Stimulated activated CD8-positive, alpha-beta memory T cell treated with anti-CD3 and anti-CD28 coated beads, Interleukin-4, amount 100 ng/mL, for 48 hours (primary cell): Measurements from ENCODE around the gene CHCHD6.

ENCODE experiments used
- DNase-seq: peaks from one replicate; pipeline ENCODE4 v3.0.0-alpha.2; 2020

The CHCHD6 gene

GRCh38 chr3:127000761-127001160 lies 296.7 kb downstream of the CHCHD6 start:
- DNase-seq, result no peak

DNA sequence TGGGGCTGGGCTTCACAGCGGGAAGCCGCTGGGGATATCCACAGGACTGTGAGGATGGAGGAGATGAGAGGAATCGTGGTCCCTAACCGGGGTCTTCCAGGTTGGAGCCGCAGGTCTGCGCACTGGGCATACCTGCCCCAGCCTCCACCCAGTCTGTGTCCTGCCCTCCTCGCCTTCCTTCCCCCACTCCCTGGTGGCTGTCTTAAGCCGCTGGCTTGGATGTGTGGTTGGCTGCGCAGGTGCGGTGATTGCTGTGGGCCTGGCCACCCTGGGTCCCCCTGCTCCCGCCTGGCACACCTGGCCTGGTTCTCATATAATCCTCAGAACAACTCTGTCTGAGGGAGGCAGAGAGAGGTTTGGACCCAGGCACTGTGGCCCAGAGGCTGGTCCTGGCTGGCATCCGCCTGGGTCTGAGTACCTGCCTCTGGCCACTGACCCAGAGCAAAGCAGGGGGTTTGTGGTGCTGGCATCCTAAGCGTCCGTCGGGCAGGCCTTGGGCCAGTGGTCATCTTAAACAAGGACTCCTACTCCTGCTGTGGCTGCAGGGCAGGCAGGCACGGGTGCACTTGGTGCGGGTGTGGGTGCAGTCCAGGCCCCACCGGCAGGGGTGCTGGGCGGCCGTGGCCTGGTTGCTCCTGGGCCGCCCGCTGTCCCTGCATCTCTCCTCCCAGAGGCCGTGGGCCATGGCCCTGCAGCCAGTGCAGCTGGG lies 297.6 kb downstream of the CHCHD6 start:
- DNase-seq, result no peak

GRCh38 chr3:127002195-127003174 lies 298.4 kb downstream of the CHCHD6 start:
- no peak for DNase-seq

GRCh38 chr3:127003175-127003555 lies 299.1 kb downstream of the CHCHD6 start:
- no peak for DNase-seq

- no peak for DNase-seq
Observed at GRCh38 chr3:127003601-127004280, 299.7 kb downstream of the CHCHD6 start.

DNA sequence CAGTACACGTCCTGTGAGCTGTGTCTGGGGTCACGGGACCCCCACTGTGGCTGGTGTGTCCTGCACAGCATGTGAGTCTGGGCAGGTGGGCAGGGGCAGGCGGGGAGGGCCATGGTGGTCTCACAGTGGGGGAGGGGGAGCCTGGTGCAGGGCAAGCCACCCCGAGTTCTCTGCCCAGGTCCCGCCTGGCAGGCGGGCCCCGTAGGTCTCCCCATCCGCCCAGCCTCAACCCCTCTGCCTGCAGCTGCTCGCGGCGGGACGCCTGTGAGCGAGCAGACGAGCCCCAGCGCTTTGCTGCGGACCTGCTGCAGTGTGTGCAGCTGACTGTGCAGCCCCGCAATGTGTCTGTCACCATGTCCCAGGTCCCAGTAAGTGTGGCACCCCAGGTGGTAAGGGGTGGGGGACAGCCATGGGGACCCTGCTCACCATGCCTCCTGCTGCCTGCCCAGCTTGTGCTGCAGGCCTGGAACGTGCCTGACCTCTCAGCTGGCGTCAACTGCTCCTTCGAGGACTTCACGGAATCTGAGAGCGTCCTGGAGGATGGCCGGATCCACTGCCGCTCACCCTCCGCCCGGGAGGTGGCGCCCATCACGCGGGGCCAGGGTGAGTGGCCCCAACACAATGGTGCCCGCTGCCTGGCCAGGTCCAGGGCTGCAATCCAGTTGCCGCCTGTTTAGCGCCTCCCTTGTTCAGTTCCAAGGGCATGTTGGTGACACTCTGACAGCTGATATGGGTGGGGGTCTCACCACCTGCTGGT lies 300.8 kb downstream of the CHCHD6 start:
- DNase-seq, result no peak

- DNase-seq, result no peak
Observed at GRCh38 chr3:127005864-127006500, 301.9 kb downstream of the CHCHD6 start.

- no peak for DNase-seq
Observed at GRCh38 chr3:127006781-127007436, 302.9 kb downstream of the CHCHD6 start.

GRCh38 chr3:127008236-127008635 lies 304.2 kb downstream of the CHCHD6 start:
- no peak for DNase-seq

DNA sequence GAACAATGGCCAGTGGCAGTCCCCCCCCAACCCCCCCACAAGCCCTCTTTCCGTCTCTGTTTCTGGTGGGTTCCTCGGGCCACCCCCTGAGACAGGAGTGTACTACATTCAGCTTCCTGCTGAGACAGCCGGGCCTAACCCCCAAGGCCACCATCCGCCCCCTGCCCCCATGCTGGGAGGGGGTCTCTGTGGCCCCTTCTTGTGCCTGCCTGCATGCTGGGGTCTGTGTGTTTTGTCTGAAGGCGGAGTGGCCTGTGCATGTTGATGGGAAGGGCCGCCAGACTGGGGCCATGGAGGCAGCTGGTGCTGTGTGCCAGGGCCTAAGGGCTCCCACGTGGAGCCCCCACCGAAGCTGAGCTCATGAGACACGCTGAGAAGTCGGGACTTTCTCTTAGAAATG lies 305.5 kb downstream of the CHCHD6 start:
- DNase-seq, result no peak
